Skin of body (tissue), 2 donors: ENCODE measurements around the gene ZDHHC11B. TPM values are rescaled to one million over a fixed set of nuclear protein-coding genes. Genes with fewer than 3 reads are reported as not detected.
"Not testable (repeated sequence)": the region's sequence is repeated elsewhere in the genome, so short reads cannot be mapped to it uniquely, and the experiment has no call there.

ENCODE experiments used
- DNase-seq: peaks from one replicate; lab custom pipeline; 2025; lab: John Stamatoyannopoulos, UW
- total RNA-seq: library from RNA; depleted of rRNA; stranded (reverse); fragments of >200 nt; gene quantifications from one replicate; pipeline ENCODE4 v1.2.3, GENCODE V29; 2014

ZDHHC11B gene
- total RNA-seq, 1 donor from 2014 or later, result 0.89 TPM

- not testable (repeated sequence) for DNase-seq
Observed at GRCh38 chr5:754143-754632, 30.3 kb downstream of the ZDHHC11B start.

DNA sequence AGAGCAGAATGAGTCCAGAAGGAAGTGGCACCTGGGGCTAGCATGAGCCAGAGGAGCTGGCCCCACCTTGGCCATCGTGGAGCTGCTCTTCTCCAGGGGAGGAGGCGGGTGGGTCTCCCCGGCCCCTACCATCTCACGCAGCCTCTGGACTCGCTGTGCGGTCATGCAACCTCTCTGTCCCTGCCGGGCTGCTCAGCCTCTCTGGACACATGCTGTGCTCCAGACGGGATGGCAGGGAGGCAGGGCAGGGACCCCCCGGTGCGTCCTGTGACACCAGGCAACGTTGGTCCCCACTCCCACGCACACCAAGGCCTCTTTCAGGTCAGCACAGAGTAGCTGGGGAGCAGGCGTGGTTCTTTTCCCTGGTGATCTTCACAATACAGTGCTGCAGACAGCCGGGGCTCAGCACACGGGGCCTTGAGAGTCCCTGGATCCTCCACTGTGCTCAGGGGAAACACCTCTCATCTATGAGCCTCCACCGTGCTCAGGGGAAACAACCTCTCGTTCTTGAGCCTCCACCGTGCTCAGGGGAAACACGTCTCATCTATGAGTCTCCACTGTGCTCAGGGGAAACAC lies 30.9 kb downstream of the ZDHHC11B start:
- not testable (repeated sequence) for DNase-seq

GRCh38 chr5:752532-753115 lies 31.9 kb downstream of the ZDHHC11B start:
- not testable (repeated sequence) for DNase-seq

DNA sequence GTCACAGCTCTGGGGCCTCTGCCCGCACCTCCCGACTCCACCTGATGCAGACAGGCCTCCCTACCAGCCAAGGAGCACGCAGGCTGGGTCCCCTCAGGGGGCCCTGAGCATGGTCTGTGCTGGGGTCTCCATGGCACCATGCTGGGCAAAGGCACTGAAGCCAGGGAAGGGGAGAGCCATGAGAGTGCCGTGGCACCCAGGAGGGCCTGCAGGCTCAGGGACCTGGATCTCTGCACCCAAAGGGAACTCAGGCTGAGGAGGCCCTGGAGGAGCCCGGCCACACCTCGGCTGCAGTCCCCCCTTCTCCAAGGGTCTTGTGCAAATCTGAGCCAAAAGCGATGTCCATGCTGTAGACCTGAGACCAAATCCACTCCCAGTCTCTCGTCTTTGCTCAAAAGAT lies 32.5 kb downstream of the ZDHHC11B start:
- DNase-seq, result not testable (repeated sequence)

DNA sequence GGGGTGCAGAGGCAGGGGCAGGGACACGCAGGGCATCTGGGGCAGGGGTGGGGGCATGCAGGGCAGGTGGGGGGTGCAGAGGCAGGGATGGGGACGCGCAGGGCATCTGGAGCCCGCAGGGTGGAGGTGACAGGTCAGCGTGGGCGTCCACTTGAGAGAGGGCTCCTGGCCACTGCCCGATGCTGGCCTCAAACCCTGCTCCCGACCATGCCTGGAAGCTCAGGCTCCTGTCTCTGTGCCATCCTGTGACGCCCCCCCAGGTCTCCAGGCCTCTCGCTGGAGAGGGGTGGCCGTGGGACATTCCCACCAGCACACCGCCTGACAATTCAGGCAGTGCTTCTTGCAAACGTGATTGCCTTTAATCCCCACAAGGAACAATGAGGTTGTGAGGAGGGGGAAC lies 33.0 kb downstream of the ZDHHC11B start:
- no peak for DNase-seq

DNA sequence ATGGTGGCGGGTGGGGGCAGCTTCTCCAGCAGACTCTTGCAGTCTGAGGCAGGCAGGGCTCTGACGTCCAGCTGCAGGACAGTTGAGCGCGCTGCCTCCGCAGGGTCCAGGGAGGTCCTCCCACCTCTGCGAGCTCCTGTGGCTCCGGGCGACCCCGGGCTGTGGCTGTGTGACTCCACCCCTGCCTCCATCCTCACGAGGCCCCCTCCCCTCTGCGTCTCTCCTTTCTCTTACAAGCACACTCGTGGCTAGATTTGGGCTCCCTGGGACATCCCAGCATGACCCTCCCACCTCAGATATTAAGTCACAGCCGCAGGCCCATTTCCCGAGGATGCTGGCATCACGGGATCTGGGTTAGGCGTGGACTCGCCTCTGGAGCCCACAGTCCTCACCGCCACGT lies 34.3 kb downstream of the ZDHHC11B start:
- not testable (repeated sequence) for DNase-seq

DNA sequence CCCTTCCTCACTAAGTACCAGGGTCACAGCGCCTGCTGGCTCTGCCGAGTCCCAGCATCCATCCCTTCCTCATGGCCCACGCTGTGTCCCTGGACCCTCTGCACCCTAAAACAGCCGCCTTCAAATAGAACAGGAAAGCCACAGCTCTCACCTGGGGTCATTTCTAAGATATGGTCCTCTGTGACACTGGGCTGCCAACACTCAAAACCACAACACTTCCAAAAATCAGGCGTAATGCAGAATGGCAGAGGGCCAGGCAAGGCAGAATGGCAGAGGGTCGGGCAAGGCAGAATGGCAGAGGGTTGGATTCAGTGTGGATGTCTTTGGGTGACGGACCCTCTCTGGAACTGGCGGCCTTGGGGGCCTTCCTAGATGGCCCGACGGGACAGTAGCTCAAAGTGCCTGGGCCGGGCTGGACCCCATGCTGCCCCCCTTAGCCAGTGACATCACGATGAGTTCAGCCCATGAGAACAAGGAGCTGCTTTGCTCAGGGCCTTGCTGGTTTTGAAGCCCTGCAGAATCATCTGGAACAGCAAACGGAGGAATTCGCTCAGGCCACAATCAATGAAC lies 35.3 kb downstream of the ZDHHC11B start:
- DNase-seq, result no peak

- not testable (repeated sequence) for DNase-seq
Observed at GRCh38 chr5:748011-748980, 36.2 kb downstream of the ZDHHC11B start.

DNA sequence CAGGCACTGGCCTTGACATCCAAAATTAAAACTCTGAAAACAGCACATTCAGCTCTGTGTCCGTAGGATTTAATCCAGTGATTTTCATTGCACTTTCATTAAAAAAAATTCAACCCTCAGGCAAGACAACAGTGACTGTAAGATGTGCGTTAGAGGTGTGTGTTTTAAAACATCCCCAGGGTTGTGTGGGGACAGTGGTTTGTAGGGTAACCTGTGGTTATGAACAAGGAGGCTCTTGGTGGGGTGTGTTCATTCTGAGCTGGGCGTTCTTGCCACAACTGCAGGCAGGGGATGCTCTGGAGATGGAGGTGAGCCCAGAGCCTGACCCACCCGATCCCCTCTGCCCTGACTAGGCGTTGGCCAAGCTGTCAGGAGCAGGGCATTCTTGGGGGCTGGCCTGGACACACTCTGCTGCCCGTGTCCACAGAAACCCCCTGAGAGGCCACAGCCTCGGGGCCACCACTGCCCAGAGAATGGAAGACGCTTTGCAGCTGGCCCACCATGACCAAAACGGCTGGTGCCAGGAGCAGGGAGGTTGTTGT lies 37.2 kb downstream of the ZDHHC11B start:
- DNase-seq, result not testable (repeated sequence)

- no peak for DNase-seq
Observed at GRCh38 chr5:746258-746761, 38.2 kb downstream of the ZDHHC11B start.

DNA sequence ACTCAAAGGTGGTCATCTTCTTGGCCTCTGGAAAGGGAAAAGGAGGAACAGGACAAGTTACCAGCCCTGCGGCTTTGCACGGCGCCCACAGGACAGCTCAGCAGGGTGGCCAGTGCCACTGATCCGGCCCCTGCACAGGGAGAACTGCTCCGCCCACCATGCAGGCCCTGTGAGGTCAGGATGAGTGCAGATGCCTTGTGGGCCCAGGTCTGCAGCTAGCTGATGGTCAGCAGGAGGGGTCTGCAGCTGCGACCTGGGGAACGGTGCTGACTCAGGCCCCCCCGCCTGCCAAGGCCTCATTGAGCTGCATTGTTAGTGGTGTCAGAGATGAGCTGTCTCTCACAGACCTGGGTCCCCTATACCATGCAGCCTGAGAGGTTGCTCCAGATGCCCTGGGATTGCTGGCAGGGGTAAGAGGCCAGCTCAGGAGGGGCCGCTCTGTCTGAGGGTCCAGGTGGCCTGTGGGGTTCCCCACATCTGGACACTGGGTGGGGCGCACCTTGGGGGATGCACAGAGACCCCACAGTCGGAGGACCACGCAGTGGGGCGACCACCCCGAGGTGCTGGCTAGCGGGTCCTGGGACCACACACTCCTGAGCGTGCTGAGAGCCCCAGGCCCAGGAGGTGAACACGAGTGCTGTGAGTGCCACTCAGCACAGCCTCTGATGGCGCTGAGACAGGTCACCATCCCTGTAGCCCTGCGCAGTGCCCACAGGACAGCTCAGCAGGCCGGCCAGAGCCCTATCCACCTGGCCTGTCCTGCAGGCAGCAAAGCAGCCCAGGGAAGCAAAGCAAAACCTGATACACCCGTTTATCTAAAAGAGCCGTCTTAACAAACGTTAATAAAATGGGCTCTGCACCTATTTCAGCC lies 39.0 kb downstream of the ZDHHC11B start:
- DNase-seq, result not testable (repeated sequence)

- DNase-seq, result not testable (repeated sequence)
Observed at GRCh38 chr5:743696-744404, 40.7 kb downstream of the ZDHHC11B start.

GRCh38 chr5:742276-742675 lies 42.3 kb downstream of the ZDHHC11B start:
- not testable (repeated sequence) for DNase-seq

GRCh38 chr5:734145-734544 lies 50.4 kb downstream of the ZDHHC11B start:
- not testable (repeated sequence) for DNase-seq

- not testable (repeated sequence) for DNase-seq
Observed at GRCh38 chr5:732754-733454, 51.6 kb downstream of the ZDHHC11B start.

DNA sequence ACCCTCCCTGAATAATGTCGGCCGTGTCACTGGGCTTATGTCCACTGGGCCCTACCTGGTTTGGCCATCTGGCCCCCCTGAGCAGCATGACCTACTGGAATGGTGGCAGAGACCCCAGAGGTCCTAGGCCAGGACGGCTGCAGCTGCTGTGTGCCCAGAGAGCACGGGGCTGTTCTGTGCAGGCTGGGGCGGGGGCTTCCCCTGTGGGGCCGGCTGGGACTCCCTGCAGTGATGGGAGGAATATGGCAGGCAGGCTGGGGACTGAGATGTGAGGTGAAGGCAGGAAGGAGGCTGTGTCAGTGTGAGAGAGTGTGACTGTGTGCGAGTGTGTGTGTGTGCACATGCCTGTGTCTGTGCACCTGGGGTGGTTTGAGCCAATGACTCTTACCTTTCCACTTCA lies 55.3 kb downstream of the ZDHHC11B start:
- DNase-seq, result not testable (repeated sequence)

GRCh38 chr5:727087-727486 lies 57.4 kb downstream of the ZDHHC11B start:
- DNase-seq, result not testable (repeated sequence)

GRCh38 chr5:723865-724264 lies 60.7 kb downstream of the ZDHHC11B start:
- DNase-seq, result not testable (repeated sequence)

DNA sequence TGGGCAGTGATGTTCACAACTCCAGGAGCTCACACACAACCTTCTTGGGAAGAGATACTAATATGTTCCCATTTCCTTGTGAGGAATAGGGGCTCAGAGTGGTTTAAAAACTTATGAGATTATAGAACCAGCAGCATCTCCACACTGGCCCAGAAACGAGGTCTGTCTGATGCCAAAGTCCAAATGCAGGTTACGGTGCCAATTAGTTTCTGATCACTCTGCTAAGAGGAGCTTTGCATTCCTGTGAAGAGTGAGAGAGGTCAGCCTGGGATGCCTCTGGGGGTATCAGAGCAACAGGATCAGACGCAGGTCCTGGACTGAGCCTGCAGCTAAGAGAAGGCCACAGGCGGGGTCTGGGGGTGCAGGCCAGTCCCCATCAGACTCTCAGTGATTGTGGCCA lies 61.2 kb downstream of the ZDHHC11B start:
- DNase-seq, result not testable (repeated sequence)
